H1 (cell line): Measurements from ENCODE around the gene TGM6. TPM values are rescaled to one million over a fixed set of nuclear protein-coding genes. Genes with fewer than 3 reads are reported as not detected.

ENCODE experiments used
- CHD1 ChIP-seq: IDR thresholded peaks from 2 replicates; pipeline ENCODE4 v1.6.1; 2012; ENCODE audit warnings: low read depth, low read length, improper control_type of control experiment
- CHD7 ChIP-seq: fragments of 300-600 bp; sonication (generic); IDR thresholded peaks from 2 replicates; pipeline ENCODE4 v1.7.1; 2012; ENCODE audit warnings: low read length, moderate library complexity, mild to moderate bottlenecking, inconsistent platforms; ENCODE audit not compliant: insufficient replicate concordance
- POLR2AphosphoS5 ChIP-seq: IDR thresholded peaks from 2 replicates; pipeline ENCODE4 v1.6.1; 2011; ENCODE audit warnings: low read depth, low read length
- RBBP5 ChIP-seq: IDR thresholded peaks from 2 replicates; pipeline ENCODE4 v1.7.1; 2012; ENCODE audit warnings: low read depth, mild to moderate bottlenecking, inconsistent platforms, low read length, moderate library complexity, borderline replicate concordance
- RNF2 ChIP-seq: fragments of 200-900, 300-1000 bp; sonication (generic); IDR thresholded peaks from 2 replicates; pipeline ENCODE4 v1.7.1; 2016; ENCODE audit warnings: borderline replicate concordance, low read depth, mild to moderate bottlenecking, antibody characterized with exemption, low read length; ENCODE audit not compliant: poor library complexity, severe bottlenecking; ENCODE audit errors: missing control alignments
- TCF12 ChIP-seq: IDR thresholded peaks from 2 replicates; pipeline ENCODE4 v1.6.1; 2011; ENCODE audit warnings: low read depth, mild to moderate bottlenecking, low read length
- TEAD4 ChIP-seq: IDR thresholded peaks from 2 replicates; pipeline ENCODE4 v1.6.1; 2012; ENCODE audit warnings: low read depth, low read length, inconsistent platforms, mixed read lengths
- polyA plus RNA-seq, 7 experiments: library from polyadenylated mRNA; depleted of rRNA in 3 of 7; stranded (reverse) in 5 of 7; unstranded in 2 of 7; fragments of >200 nt in 5 of 7; fragments of 200-250 nt in 2 of 7; gene quantifications; 1 replicate in 5 of 7; 2 replicates in 1 of 7; 4 replicates in 1 of 7; pipeline versions ENCODE4 v1.2.1 to v1.2.3, GENCODE V29; 2011 to 2013; ENCODE audit warnings: missing spikeins in 2 of 7, mixed read lengths in 2 of 7
- total RNA-seq: library from RNA; stranded (reverse); fragmentation: NEBNext Ultra II Directional; extraction: Animal tissue kit (Norgen Biotek cat#: 25700); gene quantifications from 2 replicates; pipeline ENCODE4 v1.2.1, GENCODE V29; 2021

TGM6 gene
- total and polyA plus RNA-seq, 2 of the 8 experiments (the other 6 are each of a cell fraction or from before 2014, with no cell fraction given) = 0.03 TPM; not detected in 1

- TF ChIP-seq CHD7 = no peak
- TF ChIP-seq TEAD4 = no peak
- no peak for TF ChIP-seq RBBP5
- no peak for TF ChIP-seq CHD1
- no peak for TF ChIP-seq TCF12
- no peak for TF ChIP-seq RNF2
- TF ChIP-seq POLR2AphosphoS5 = no peak
Observed at GRCh38 chr20:2374346-2375125, 6.2 kb upstream of the TGM6 start (continued).
